ENCODE data around the gene CHRNE. TPM values are rescaled to one million over a fixed set of nuclear protein-coding genes. Genes with fewer than 3 reads are reported as not detected.

Gene CHRNE
- total and polyA plus RNA-seq, 2 of the 13 experiments (the other 11 are each of a cell fraction or from before 2014, with no cell fraction given), result 0.53 to 0.59 TPM

DNA sequence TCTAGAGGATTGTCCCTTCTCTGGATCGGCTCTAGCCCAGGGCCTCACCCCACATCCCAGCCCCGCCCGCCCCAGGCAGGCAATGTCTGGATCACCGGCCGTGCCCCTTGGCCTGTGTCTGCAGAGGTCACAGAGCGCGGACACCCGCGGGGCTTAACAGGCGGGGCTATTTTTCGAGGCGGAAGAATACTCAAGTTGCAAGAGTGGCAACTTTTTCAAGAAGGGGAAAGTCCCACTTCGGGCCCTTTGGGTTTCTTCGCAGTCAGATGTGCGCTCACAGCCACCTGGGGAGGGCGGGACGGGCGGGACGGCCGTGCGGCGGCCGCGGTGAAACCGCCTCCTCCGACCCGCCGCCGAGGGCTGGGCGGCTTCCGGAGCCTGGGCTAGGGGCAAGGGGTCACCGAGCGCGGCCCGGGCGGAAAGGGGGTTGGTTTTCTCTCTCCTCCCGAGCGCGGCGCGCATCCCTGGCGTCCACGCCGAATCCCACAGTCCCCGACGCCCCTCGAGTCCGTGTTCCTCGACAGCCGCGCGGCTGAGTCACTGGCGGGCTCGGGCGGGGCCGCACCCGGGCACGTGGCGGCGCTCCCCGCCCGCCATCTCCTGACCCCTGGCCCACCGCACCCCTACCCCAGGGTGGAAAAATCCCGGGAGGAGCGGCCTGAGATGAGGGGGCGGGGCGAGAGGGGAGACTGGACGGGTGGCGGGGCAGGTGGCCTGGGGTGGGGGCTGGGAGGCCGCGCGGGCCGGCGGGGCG is 46.6 kb upstream of the CHRNE start (continued):
- TF ChIP-seq, protein P1, sequence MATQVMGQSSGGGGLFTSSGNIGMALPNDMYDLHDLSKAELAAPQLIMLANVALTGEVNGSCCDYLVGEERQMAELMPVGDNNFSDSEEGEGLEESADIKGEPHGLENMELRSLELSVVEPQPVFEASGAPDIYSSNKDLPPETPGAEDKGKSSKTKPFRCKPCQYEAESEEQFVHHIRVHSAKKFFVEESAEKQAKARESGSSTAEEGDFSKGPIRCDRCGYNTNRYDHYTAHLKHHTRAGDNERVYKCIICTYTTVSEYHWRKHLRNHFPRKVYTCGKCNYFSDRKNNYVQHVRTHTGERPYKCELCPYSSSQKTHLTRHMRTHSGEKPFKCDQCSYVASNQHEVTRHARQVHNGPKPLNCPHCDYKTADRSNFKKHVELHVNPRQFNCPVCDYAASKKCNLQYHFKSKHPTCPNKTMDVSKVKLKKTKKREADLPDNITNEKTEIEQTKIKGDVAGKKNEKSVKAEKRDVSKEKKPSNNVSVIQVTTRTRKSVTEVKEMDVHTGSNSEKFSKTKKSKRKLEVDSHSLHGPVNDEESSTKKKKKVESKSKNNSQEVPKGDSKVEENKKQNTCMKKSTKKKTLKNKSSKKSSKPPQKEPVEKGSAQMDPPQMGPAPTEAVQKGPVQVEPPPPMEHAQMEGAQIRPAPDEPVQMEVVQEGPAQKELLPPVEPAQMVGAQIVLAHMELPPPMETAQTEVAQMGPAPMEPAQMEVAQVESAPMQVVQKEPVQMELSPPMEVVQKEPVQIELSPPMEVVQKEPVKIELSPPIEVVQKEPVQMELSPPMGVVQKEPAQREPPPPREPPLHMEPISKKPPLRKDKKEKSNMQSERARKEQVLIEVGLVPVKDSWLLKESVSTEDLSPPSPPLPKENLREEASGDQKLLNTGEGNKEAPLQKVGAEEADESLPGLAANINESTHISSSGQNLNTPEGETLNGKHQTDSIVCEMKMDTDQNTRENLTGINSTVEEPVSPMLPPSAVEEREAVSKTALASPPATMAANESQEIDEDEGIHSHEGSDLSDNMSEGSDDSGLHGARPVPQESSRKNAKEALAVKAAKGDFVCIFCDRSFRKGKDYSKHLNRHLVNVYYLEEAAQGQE (IDR thresholded peaks at IDR 0.05; ENCODE audit: borderline replicate concordance in 1 of 2, low read depth in 1 of 2, low read length in 2 of 2), result peak in 1 of 2 experiments; percentile 59; a peak in 1 of 4 replicates
- TF ChIP-seq FIP1L1 (IDR thresholded peaks at IDR 0.05; ENCODE audit: borderline replicate concordance, insufficient read depth, low read depth, low read length) (no peak), CCAR2 (optimal IDR thresholded peaks at IDR 0.05; ENCODE audit: low read depth, low read length) (no peak), SNAPC2 (CRISPR knock-in tag; IDR thresholded peaks at IDR 0.05) (no peak; the same call in 1 of the 2 replicates), GATA4 (IDR thresholded peaks at IDR 0.05; ENCODE audit: borderline replicate concordance, low read depth) (0 out of 2 replicates have a peak, but pooled peaks have one; percentile 18), HOXA9 (CRISPR knock-in tag; IDR thresholded peaks at IDR 0.05; ENCODE audit: borderline replicate concordance) (no peak; the same call in 1 of the 2 replicates), TBX3 (IDR thresholded peaks at IDR 0.05; ENCODE audit: borderline replicate concordance) (0 out of 2 replicates have a peak, but pooled peaks have one; percentile 19), ZNF703 (CRISPR knock-in tag; IDR thresholded peaks at IDR 0.05; ENCODE audit: borderline replicate concordance) (peak; percentile 65; the same call in 1 of the 2 replicates), ZNF260 (CRISPR knock-in tag; IDR thresholded peaks at IDR 0.05; ENCODE audit: borderline replicate concordance, low read depth) (no peak), RFX5 (IDR thresholded peaks at IDR 0.05; ENCODE audit: low read depth, low read length) (no peak), NR2F6 (IDR thresholded peaks at IDR 0.05) (peak; percentile 67), NR2F6 (CRISPR knock-in tag; IDR thresholded peaks at IDR 0.05) (peak; percentile 89), ZFP36L1 (CRISPR knock-in tag; IDR thresholded peaks at IDR 0.05) (0 out of 2 replicates have a peak, but pooled peaks have one; percentile 50), NFYC (CRISPR knock-in tag; IDR thresholded peaks at IDR 0.05) (0 out of 2 replicates have a peak, but pooled peaks have one; percentile 14)
- TF ChIP-seq, protein P2, sequence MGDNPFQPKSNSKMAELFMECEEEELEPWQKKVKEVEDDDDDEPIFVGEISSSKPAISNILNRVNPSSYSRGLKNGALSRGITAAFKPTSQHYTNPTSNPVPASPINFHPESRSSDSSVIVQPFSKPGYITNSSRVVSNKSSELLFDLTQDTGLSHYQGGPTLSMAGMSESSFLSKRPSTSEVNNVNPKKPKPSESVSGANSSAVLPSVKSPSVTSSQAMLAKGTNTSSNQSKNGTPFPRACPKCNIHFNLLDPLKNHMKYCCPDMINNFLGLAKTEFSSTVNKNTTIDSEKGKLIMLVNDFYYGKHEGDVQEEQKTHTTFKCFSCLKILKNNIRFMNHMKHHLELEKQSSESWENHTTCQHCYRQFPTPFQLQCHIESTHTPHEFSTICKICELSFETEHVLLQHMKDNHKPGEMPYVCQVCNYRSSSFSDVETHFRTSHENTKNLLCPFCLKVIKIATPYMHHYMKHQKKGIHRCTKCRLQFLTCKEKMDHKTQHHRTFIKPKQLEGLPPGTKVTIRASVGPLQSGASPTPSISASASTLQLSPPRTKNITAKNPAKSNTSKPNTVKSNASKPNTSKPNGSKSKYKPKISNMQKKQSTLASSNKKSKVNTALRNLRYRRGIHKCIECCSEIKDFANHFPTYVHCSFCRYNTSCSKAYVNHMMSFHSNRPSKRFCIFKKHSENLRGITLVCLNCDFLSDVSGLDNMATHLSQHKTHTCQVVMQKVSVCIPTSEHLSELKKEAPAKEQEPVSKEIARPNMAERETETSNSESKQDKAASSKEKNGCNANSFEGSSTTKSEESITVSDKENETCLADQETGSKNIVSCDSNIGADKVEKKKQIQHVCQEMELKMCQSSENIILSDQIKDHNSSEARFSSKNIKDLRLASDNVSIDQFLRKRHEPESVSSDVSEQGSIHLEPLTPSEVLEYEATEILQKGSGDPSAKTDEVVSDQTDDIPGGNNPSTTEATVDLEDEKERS (CRISPR knock-in tag; IDR thresholded peaks at IDR 0.05), result no peak
- TF ChIP-seq, protein P3, sequence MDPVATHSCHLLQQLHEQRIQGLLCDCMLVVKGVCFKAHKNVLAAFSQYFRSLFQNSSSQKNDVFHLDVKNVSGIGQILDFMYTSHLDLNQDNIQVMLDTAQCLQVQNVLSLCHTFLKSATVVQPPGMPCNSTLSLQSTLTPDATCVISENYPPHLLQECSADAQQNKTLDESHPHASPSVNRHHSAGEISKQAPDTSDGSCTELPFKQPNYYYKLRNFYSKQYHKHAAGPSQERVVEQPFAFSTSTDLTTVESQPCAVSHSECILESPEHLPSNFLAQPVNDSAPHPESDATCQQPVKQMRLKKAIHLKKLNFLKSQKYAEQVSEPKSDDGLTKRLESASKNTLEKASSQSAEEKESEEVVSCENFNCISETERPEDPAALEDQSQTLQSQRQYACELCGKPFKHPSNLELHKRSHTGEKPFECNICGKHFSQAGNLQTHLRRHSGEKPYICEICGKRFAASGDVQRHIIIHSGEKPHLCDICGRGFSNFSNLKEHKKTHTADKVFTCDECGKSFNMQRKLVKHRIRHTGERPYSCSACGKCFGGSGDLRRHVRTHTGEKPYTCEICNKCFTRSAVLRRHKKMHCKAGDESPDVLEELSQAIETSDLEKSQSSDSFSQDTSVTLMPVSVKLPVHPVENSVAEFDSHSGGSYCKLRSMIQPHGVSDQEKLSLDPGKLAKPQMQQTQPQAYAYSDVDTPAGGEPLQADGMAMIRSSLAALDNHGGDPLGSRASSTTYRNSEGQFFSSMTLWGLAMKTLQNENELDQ (CRISPR knock-in tag; IDR thresholded peaks at IDR 0.05; ENCODE audit: borderline replicate concordance), result no peak
- TF ChIP-seq, protein P4, sequence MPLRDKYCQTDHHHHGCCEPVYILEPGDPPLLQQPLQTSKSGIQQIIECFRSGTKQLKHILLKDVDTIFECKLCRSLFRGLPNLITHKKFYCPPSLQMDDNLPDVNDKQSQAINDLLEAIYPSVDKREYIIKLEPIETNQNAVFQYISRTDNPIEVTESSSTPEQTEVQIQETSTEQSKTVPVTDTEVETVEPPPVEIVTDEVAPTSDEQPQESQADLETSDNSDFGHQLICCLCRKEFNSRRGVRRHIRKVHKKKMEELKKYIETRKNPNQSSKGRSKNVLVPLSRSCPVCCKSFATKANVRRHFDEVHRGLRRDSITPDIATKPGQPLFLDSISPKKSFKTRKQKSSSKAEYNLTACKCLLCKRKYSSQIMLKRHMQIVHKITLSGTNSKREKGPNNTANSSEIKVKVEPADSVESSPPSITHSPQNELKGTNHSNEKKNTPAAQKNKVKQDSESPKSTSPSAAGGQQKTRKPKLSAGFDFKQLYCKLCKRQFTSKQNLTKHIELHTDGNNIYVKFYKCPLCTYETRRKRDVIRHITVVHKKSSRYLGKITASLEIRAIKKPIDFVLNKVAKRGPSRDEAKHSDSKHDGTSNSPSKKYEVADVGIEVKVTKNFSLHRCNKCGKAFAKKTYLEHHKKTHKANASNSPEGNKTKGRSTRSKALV (CRISPR knock-in tag; IDR thresholded peaks at IDR 0.05), result no peak
